GM23248 (cell line): ENCODE data around the gene ZNF282.

Experiments used
- EZH2 ChIP-seq: fragments of 200-600 bp; sonication (generic); IDR thresholded peaks from 2 replicates; pipeline ENCODE4 v1.6.1; 2018; ENCODE audit warnings: antibody characterized with exemption, mild to moderate bottlenecking; ENCODE audit not compliant: insufficient read depth, poor library complexity, severe bottlenecking
- EZH2phosphoT487 ChIP-seq: fragments of 200-600 bp; sonication (generic); IDR thresholded peaks from 2 replicates; pipeline ENCODE4 v1.6.1; 2018; ENCODE audit warnings: antibody characterized with exemption, moderate library complexity, mild to moderate bottlenecking, low read depth; ENCODE audit not compliant: insufficient read depth

DNA sequence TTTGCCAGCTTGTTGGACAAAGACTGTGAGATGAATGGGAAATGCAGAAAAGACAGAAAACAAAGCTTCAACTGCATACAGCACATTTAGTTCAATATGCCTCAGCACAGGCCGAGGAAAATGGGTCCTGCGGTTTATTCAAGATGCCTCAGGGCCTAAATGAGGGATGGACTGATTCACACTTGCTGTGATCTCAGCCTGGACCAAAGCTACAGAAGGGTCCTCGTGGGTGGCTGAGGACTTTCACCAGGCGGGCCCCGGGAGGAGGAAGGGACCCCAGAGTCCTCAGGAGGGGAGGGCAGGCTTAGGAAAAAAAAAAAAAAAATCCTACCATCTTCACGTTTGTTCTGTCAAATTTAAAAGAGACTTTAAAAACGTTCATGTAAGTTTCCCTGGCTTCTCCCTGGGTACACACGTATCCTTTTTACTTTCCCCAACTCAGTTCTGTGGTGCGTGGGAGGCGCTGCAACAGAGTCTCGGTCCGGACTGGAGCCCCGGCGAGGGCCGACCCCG is 66.0 kb downstream of the ZNF282 start:
- TF ChIP-seq EZH2 (no peak), EZH2phosphoT487 (no peak)
